GM18511 (cell line): ENCODE data around the gene MYO10.

Experiments used
- ATAC-seq: cut with Tn5 transposase; IDR thresholded peaks from one replicate; pipeline ENCODE4 v1.9.1; 2021; ENCODE audit warnings: mild to moderate bottlenecking, moderate library complexity; ENCODE audit not compliant: unreplicated experiment

Gene MYO10

DNA sequence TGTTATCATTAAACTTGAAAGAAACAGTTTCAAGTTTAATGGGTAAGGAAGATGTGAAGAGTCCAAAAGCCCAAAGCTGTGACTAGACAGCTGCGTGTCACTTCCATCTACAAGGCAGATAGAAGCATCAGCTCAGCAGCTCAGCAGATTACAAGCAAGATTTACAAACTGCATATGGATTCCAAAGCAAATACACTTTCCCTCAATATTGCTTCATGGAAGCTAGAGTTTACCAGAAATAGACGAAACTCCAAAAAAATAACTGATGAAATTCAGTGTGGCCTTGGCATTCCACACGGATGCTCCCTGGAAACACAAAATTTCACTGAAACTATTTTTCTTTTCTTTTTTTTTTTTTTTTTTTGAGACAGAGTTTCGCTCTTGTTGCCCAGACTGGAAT lies 17.9 kb downstream of the MYO10 start:
- no peak for ATAC-seq

DNA sequence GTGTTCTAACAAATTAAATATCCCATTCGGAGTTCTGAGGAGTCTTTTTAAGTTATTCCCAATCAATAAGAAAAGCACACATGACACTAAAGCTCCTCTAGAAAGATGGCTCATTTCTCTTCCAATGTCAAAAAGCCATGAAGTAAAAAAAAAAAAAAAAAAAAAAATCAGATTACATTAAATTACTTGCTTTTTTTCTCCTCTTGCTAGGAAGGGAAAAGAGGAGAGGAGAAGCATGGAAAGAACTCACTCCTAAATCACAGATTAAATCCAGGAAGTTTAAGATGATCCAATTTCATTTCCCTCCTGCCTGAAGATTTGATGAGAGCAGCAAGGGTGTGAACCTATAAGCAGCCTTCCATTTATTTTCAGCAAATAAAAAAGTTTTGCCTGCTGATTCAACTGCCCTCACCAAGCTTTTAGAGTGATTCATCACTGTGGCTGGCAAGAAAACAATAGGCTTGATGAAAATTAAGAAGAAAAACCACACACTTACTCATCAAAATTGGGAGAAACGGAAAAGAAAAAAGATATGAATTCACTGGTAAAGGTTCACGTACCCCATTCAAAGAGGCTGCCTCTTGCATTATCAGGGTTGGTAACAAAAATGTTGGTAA lies 19.7 kb downstream of the MYO10 start:
- no peak for ATAC-seq

DNA sequence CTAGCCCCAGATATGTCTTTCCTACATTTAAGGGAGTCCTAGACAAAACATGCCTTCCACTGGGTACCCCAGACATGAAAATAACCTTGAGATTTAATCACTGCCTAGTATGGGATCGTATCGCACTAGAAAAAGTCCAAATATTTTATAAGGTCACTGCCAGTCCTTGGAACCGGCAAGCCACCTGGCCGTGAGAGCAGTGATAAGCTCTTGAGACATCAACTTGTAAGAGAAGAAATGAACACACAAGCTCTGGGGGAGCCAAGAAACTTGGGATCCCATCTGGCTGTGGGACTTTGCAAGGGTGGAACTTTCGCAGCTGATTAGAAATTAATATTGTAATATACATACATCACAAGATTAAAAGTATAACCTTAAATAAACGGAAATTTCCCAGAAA lies 21.5 kb downstream of the MYO10 start:
- no peak for ATAC-seq

DNA sequence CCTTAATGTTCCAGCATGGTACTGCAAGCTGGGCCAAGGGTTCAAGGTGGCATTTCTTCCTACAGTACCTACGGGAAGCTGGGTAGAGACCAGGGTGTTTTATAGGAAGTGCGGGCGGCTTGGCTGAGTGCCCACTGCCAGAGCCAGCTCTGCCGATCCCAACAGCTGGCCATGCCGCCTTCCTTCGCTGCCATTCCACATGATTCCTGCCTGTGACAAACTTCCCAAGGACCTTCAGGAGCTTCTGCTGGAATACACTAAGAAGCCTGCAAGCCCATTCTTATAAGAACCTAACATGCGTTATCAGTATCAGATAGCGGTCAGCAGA lies 22.0 kb downstream of the MYO10 start:
- no peak for ATAC-seq

DNA sequence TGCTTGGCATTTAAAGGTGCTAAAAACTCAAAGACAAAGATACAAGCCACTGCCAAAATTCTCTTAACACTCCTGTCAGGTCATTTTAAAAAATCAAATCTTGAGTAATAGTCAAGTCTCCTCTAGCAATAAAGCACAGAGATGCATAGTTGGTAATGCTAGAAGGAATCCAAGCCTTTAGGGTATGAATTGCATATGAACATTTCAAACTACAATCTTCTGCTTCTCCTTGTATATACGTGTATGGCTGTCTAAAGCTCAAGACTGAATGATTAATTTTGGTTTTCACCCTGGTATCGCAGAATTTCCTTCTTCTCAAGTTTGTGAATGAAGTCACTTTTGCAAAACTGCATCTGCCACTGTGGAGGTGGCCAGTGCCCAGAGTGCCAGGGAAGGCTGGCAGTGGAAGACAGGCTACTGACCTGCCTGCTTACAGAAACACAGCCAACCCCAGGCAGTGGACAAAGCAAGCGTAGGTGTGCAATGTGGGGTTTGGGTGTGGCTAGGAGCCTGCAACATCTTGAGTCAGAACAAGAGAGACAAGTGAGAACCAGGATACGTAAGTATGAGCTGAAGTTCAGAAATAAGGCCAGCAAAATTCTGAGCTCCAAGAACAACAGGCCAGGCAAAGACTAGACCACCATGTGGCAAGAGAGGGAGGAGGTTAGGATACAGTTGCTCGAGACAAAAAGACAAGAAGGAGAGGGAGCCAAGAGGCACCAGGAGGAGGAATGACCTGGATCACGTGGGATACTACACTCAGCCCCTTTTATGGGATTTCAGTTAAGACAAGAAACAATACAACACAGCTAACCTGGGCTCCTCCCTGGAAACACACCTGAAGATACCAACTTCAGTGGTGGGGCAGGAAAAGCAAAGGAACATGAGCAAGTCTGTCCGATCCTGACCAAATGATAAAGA lies 22.6 kb downstream of the MYO10 start:
- no peak for ATAC-seq

DNA sequence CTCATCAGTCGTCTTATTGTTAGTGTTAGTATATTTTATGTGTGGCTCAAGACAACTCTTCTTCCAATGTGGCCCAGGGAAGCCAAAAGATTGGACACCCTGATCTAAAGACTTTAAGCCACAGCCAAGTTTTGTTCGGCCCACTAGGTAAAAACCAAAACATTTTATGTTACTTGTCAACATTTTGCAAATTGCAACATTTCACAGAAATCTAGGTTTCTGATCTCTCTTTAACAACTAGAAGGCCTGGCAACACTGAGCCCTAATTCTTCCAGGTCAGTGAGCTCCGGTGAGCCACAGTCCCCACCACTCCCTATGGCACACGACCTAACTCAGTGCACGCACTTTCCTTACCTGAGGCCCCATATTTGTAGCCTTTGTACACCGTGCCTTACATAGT lies 24.0 kb downstream of the MYO10 start:
- ATAC-seq: no peak

- ATAC-seq: no peak
Observed at GRCh38 chr5:16909464-16909863, 26.6 kb downstream of the MYO10 start.

DNA sequence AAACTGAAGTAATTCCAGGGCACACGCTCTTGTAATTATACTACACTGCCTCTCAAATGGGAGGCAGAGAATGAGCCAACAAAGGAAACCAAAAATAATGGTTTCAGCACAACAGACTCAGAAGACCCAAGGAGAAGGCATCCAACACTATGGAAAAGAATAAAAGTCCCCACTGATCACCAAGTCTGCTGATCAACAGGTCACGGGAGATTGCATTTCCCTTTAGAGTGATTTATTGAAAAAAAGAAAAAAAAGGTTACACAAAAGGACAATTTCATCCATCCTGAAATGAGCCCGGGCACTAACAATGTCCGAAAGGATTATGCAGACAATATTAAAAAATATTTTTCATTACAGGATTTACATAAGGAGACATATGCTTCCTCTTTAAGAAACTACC lies 28.8 kb downstream of the MYO10 start:
- ATAC-seq: no peak

DNA sequence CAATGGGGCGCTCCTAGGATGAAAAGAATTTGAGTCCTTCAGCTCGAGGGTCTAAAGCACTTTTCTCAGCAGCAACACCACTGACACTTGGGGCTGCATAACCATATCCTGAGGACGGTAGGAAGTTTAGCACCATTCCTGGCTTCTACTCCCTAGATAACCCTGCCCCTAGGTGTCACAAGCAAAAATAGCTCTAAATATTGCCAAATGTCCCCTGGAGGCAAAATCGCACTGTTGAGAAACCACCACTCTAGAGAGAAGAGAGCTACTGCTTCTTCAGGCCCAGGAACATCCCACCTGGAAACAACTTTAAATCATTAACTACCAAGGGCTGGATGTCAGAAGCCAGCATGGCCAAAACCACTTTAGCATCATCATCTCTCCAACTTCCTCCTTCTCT lies 29.8 kb downstream of the MYO10 start:
- ATAC-seq: no peak

DNA sequence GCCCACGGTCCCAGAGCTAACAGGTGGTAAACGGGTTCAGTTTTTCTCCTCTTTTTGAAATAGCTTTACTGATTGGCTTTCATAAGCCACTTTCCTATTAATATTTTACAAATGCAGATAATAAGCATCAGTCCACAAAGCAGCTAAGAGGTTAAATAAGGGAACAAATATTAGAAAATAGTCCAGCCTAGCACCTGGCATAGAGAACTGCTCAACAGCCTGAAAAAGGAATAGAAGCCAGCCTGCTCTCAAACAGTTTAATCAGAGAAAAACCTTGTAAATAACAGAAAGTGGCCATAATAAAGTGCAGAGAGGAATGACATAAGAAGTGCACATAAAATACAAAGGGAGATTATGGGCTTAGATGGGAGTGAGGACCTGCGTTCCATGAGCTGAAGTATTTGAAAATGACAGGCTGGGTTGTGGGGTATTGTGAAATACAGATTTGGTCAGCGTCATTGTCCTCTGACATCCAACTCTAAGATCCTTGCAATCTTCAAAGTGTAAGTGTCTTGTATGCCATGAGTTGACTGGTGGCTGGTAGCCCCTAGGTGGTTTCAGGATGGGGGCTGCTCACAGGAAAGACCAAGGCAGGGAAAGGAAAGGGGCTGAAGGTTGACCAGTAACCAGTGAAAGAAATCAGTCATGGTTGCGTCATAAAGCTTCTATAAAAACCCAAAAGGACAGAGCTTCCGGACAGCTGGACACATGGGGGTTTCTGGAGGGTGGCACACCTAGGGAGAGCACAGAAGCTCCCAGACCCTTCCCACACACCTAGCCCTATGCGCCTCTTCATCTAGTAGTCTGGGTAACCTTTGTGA lies 32.4 kb downstream of the MYO10 start:
- no peak for ATAC-seq

- ATAC-seq: no peak
Observed at GRCh38 chr5:16902846-16903245, 33.2 kb downstream of the MYO10 start.

- ATAC-seq: no peak
Observed at GRCh38 chr5:16901021-16901644, 35.0 kb downstream of the MYO10 start.

GRCh38 chr5:16899171-16899570 lies 36.9 kb downstream of the MYO10 start:
- no peak for ATAC-seq

GRCh38 chr5:16897800-16898199 lies 38.3 kb downstream of the MYO10 start:
- no peak for ATAC-seq

GRCh38 chr5:16897284-16897704 lies 38.8 kb downstream of the MYO10 start:
- no peak for ATAC-seq

DNA sequence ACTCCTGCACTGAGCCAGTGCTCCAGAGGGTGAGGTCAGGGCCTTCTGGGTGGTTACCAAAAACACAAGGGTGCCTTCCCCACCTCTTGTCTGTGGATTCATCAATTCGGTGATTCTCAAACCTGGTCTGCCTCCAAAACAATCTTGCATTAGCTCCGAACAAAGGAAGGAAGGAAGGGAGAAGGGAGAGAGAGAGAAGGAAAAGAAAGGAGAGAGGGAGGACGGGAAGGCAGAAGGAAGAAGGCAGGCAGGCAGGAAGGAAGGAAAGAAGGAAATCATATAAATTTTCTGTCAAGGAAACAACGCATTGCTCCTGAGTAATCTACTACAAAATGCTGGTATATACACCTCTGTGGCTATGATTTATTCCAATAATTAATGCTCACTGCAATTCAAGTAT lies 39.3 kb downstream of the MYO10 start:
- no peak for ATAC-seq

DNA sequence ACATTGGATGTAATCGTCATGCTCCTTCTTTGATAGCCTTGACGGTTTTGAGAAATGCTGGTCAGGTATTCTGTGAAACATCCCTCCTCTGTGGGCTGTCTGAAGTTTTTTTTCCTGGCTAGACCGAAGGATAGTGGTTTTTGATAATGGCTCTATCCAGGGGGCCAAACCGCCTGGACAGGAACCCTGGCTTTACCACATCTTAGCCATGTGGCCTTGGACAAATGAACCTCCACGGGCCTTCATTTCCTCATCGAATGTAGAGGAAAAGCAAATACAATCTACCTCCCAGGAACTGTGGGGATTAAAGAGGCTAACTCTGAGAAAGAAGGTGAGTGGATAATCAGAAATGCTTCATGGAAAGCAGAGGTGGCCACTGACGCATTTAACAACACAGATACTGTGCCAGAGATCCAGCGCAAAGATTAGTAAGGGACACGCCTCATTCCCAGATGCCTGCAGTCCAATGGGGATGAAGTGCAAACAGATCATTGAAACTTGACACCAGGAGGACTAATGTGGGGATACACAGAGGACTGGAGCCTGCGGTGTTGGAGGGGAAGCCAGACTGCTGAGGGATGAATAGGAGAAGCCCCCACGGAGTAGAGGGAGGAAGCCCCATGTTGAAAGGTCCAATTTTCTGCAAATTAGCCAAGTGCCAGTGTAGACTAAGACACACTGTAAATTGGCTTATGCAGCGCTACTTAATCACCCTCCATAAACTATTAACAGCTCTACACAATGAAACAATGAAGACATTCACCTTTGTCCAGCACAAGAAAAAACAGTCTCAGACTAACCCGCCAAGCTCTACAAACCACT lies 41.6 kb downstream of the MYO10 start:
- ATAC-seq: no peak

GRCh38 chr5:16891033-16891432 lies 45.1 kb downstream of the MYO10 start:
- no peak for ATAC-seq

- ATAC-seq: no peak
Observed at GRCh38 chr5:16889972-16890519, 46.0 kb downstream of the MYO10 start.
